ENCODE data around the gene DCTN1.

DNA sequence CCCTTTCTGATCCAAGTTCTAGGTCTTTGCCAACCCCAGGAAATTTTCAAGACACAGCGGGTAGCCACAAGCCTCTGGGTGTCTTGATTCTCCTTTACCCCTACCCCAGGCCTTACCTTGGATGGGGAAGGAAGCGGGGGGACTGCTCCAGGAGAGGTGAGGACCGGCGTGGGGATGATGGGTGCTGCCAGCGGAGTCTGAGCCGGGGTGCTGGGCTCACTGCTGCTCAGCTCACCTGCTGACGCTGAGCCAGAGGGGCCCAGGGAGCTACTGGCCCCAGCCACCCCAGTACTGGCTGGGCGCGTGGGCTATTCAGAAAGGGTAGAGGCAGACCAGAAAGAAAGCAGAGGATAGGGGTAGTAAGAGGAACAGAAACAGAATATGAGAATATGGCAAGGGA, 8.7 kb downstream of the DCTN1 start:
- TF ChIP-seq, protein P1, sequence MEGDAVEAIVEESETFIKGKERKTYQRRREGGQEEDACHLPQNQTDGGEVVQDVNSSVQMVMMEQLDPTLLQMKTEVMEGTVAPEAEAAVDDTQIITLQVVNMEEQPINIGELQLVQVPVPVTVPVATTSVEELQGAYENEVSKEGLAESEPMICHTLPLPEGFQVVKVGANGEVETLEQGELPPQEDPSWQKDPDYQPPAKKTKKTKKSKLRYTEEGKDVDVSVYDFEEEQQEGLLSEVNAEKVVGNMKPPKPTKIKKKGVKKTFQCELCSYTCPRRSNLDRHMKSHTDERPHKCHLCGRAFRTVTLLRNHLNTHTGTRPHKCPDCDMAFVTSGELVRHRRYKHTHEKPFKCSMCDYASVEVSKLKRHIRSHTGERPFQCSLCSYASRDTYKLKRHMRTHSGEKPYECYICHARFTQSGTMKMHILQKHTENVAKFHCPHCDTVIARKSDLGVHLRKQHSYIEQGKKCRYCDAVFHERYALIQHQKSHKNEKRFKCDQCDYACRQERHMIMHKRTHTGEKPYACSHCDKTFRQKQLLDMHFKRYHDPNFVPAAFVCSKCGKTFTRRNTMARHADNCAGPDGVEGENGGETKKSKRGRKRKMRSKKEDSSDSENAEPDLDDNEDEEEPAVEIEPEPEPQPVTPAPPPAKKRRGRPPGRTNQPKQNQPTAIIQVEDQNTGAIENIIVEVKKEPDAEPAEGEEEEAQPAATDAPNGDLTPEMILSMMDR (IDR thresholded peaks at IDR 0.05): no peak
- TF ChIP-seq POLR2A (IDR thresholded peaks at IDR 0.05) (no peak), POLR2AphosphoS5 (IDR thresholded peaks at IDR 0.05) (no peak), EP300 (IDR thresholded peaks at IDR 0.05) (no peak)

Data from suprapubic skin (tissue), 4 donors.